ENCODE measurements around the gene ACSL5. TPM values are rescaled to one million over a fixed set of nuclear protein-coding genes. Genes with fewer than 3 reads are reported as not detected.
A peak's percentile ranks its signal among the peaks of the same experiment; 100 is the strongest.
"Not testable (repeated sequence)": the region's sequence is repeated elsewhere in the genome, so short reads cannot be mapped to it uniquely, and the experiment has no call there.

The ACSL5 gene
- total RNA-seq, 2 donors from 2014 or later: 208 to 218 TPM

DNA sequence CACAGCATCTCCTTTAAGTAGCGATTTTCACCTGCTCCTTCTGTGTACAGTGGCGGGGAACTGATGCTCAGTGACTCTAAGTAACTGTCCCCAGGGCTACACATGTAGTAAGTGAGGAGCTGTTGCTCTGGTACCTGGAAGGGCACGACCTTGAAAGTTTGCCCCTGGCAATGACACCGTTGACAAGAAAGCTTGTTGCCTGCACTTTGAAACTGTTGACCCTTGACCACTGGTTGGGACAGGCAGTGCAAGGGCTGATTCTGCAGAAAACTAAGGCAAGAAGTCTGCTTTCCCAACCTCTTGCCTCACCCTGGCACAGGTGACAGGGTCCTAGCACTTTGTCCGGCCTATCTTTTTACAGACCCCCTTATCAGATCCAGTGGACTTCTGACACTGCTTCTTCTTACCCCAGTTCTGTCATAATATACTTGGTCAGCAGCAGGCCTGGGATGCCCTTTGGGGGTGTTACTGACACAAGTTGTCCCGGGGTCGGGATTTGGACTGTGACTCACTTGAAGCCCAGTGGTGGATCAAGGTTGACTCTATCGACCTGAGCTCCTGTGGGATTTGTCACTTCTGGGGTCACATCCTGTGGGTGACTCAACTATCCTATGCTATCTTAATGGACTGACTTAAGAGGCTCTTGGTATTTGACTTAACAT lies 5.8 kb downstream of the ACSL5 start:
- intact Hi-C loops (cut with DNase I): no loop called here
- H3K36me3 ChIP-seq: no peaks in the 10 kb centered on the region
- no peak for TF ChIP-seq CTCF (IDR thresholded peaks at IDR 0.05)
- H3K27ac ChIP-seq: no peak overlapping the region
- peak overlapping the region in 1 of 2 donors; percentile 9 for H3K9ac ChIP-seq (ENCODE audit: low read depth in 2 of 2, low read length in 2 of 2)
- H3K4me3 ChIP-seq: no peak overlapping the region
- peaks cover 7% of the 10 kb centered on the region for H3K4me1 ChIP-seq
- no peaks in the 10 kb centered on the region for H3K27me3 ChIP-seq
- no peak for DNase-seq
- no peaks in the 10 kb centered on the region for H3K9me3 ChIP-seq

DNA sequence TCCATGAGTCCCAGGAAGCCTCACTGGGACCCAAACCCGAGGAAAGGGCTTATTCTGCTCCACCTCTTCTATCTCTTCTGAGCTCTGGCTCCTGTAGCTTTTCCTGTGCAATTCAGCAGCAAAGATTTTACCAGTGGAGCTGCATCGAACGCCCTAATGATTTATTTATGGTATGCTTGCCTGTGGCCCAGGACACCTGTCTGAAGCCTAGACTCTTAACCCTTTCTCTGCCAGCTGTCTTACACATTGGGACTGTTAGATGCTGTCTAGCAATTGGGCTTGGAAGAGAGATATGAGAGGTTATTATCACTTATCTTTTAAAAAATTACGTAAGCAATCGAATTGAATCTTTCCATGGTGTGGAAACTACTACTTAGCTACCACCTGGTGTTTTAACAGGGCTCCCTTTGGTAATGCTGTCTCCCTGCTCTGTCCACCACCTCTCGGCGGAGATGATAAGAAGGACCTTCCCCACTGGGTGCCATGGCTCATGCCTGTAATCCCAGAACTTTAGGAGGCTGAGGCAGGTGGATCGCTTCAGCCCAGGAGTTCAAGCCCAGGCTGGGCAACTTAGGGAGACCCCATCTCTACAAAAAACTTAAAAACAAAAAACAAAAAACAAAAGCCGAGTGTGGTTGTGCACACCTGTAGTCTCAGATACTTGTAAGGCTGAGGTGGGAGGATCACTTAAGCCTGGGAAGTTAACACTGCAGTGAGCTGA lies 8.8 kb downstream of the ACSL5 start:
- intact Hi-C loops (cut with DNase I): no loop called here
- H3K36me3 ChIP-seq: no peaks in the 10 kb centered on the region
- H3K27me3 ChIP-seq: no peaks in the 10 kb centered on the region
- DNase-seq: no peak
- no peaks in the 10 kb centered on the region for H3K9me3 ChIP-seq
- peak overlapping the region; percentile 70 for H3K27ac ChIP-seq
- H3K9ac ChIP-seq (ENCODE audit: low read depth in 2 of 2, low read length in 2 of 2): peak overlapping the region in 1 of 2 donors; percentile 66
- peaks cover 7% of the 10 kb centered on the region for H3K4me1 ChIP-seq
- no peak overlapping the region for H3K4me3 ChIP-seq
- no peak for TF ChIP-seq CTCF (IDR thresholded peaks at IDR 0.05)

- no peaks in the 10 kb centered on the region for H3K27me3 ChIP-seq
- intact Hi-C loops (cut with DNase I): no loop called here
- peaks cover 7% of the 10 kb centered on the region for H3K4me1 ChIP-seq
- no peaks in the 10 kb centered on the region for H3K36me3 ChIP-seq
- no peak overlapping the region for H3K4me3 ChIP-seq
- H3K27ac ChIP-seq: peak overlapping the region; percentile 70
- no peaks in the 10 kb centered on the region for H3K9me3 ChIP-seq
- no peak for TF ChIP-seq CTCF (IDR thresholded peaks at IDR 0.05)
- H3K9ac ChIP-seq (ENCODE audit: low read depth in 2 of 2, low read length in 2 of 2): peak overlapping the region in 1 of 2 donors; percentile 66
- peak; percentile 71 for DNase-seq
These were observed 9.4 kb downstream of the ACSL5 start for GRCh38 chr10:112383325-112383724.

- H3K36me3 ChIP-seq: no peaks in the 10 kb centered on the region
- H3K4me3 ChIP-seq: no peak overlapping the region
- peaks cover 7% of the 10 kb centered on the region for H3K4me1 ChIP-seq
- H3K9me3 ChIP-seq: no peaks in the 10 kb centered on the region
- no peak overlapping the region for H3K27ac ChIP-seq
- no peak for DNase-seq
- H3K27me3 ChIP-seq: no peaks in the 10 kb centered on the region
- intact Hi-C loops (cut with DNase I): no loop called here
- TF ChIP-seq CTCF (IDR thresholded peaks at IDR 0.05): no peak
- H3K9ac ChIP-seq (ENCODE audit: low read depth in 2 of 2, low read length in 2 of 2): peak overlapping the region in 1 of 2 donors; percentile 14
These were observed 10.2 kb downstream of the ACSL5 start for GRCh38 chr10:112384141-112384540.

DNA sequence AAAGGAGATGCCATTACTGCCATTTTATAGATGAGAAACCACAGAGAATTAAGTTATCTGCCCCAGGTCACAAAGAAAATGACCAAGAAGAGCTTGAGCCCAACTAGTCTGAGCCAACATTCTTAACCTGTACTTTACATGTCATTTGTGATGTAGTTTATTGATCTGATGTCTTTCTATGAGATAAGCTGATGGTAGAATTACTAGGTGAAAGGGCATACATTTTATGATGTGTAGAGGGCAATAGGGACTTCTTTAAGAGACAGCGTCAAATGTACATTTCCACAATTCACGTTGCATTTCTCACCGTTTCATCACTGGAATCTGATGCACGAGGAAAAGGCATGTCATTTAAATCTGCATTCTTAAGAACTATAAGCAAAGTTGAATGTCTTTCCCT lies 11.3 kb downstream of the ACSL5 start:
- DNase-seq: no peak
- Histone ChIP-seq H3K9ac (ENCODE audit: low read depth in 2 of 2, low read length in 2 of 2) (peak overlapping the region in 1 of 2 donors; percentile 46), H3K4me1 (peaks cover 7% of the 10 kb centered on the region), H3K27me3 (no peaks in the 10 kb centered on the region), H3K9me3 (no peaks in the 10 kb centered on the region), H3K36me3 (no peaks in the 10 kb centered on the region), H3K4me3 (no peak overlapping the region), H3K27ac (peak overlapping the region; percentile 37)
- intact Hi-C loops (cut with DNase I): no loop called here
- TF ChIP-seq CTCF (IDR thresholded peaks at IDR 0.05): no peak

DNA sequence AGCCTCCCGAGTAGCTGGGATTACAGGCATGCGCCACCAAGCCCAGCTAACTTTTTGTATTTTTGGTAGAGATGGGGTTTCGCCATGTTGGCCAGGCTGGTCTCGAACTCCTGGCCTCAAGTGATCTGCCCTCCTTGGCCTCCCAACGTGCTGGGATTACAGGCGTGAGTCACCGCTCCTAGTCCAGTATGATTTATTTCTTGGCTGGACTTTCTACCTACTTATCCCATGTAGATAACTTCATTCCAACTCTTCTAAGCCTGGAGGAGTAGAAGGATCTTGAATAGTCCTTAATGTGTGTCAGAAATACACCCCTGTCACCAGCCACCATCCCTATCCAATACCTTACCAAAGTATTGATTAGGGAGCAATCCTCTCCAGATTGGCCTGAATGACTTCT lies 14.1 kb downstream of the ACSL5 start:
- H3K9ac ChIP-seq (ENCODE audit: low read depth in 2 of 2, low read length in 2 of 2); H3K4me3 ChIP-seq; intact Hi-C loops (cut with DNase I); H3K4me1 ChIP-seq; H3K27me3 ChIP-seq; H3K9me3 ChIP-seq; H3K36me3 ChIP-seq: not testable (repeated sequence)
- DNase-seq: peak; percentile 20
- H3K27ac ChIP-seq: peak overlapping the region; percentile 71

Data from colonic mucosa (tissue), 4 donors.